Cardiac fibroblast (primary cell): ENCODE measurements around the gene CDC42EP4.
A peak's percentile ranks its signal among the peaks of the same experiment; 100 is the strongest.

ENCODE experiments used
- DNase-seq, 2 donors: peaks; one replicate each; pipeline versions ENCODE4 v3.0.0 to v3.0.0-alpha.2; 2010; ENCODE audit warnings: low read depth in 2 of 2
- H3K4me3 ChIP-seq, 2 donors: replicated peaks in 1 of 2; 1 replicate in 1 of 2; 2 replicates in 1 of 2; pipeline ENCODE4 v1.5.1; 2011; ENCODE audit warnings: low read depth in 2 of 2, low read length in 2 of 2, mild to moderate bottlenecking in 2 of 2, moderate library complexity in 1 of 2
- CTCF ChIP-seq: IDR thresholded peaks from one replicate; pipeline ENCODE4 v1.5.1; 2011; ENCODE audit warnings: low read depth, mild to moderate bottlenecking, low read length, inconsistent platforms

The CDC42EP4 gene

GRCh38 chr17:73349647-73350046, 37.8 kb upstream of the CDC42EP4 start:
- no peak for TF ChIP-seq CTCF
- DNase-seq = no peak
- no peak overlapping the region for H3K4me3 ChIP-seq

GRCh38 chr17:73349138-73349537, 37.3 kb upstream of the CDC42EP4 start:
- TF ChIP-seq CTCF = no peak
- peak in 1 of 2 donors; percentile 61 for DNase-seq
- H3K4me3 ChIP-seq = no peak overlapping the region

- DNase-seq = no peak
- TF ChIP-seq CTCF = no peak
- no peak overlapping the region for H3K4me3 ChIP-seq
These were observed 37.0 kb upstream of the CDC42EP4 start for GRCh38 chr17:73348829-73349095.

GRCh38 chr17:73348018-73348828, 36.4 kb upstream of the CDC42EP4 start:
- no peak overlapping the region for H3K4me3 ChIP-seq
- TF ChIP-seq CTCF = no peak
- DNase-seq = no peak

- peak in 1 of 2 donors; percentile 65 for DNase-seq
- no peak overlapping the region for H3K4me3 ChIP-seq
- no peak for TF ChIP-seq CTCF
These were observed 35.5 kb upstream of the CDC42EP4 start for GRCh38 chr17:73347351-73347750.

- TF ChIP-seq CTCF = no peak
- no peak for DNase-seq
- H3K4me3 ChIP-seq = no peak overlapping the region
These were observed 34.8 kb upstream of the CDC42EP4 start for GRCh38 chr17:73346501-73347162.
